ENCODE data around the gene TERB2.

- TF ChIP-seq POLR2AphosphoS5 (IDR thresholded peaks at IDR 0.05) (no peak), CTCF (IDR thresholded peaks at IDR 0.05) (no peak), POLR2A (IDR thresholded peaks at IDR 0.05) (no peak)
Observed at GRCh38 chr15:44956388-44956787, at the start of gene TERB2.
